Lung (tissue), 12 donors: ENCODE measurements around the gene PYGL. TPM values are rescaled to one million over a fixed set of nuclear protein-coding genes. Genes with fewer than 3 reads are reported as not detected.

Source experiments
- ATAC-seq: fragments of 200-7000 bp; cut with Tn5 transposase; one replicate; pipeline ENCODE4 v1.9.1; 2020; ENCODE audit warnings: moderate number of reproducible peaks; ENCODE audit not compliant: insufficient read depth, low FRiP score
- DNase-seq, 3 donors: peaks; one replicate each; pipeline ENCODE4 v3.0.0-alpha.2; 2013 to 2017
- H3K27ac ChIP-seq, 2 donors: one replicate each; pipeline ENCODE4 v1.5.1; 2013; ENCODE audit warnings: mild to moderate bottlenecking in 2 of 2, moderate library complexity in 2 of 2, control low read depth in 1 of 2, inconsistent platforms in 1 of 2, low read depth in 1 of 2, low read length in 1 of 2
- H3K27me3 ChIP-seq, 3 donors: one replicate each; pipeline ENCODE4 v1.5.1; 2013; ENCODE audit warnings: low read length in 2 of 3; ENCODE audit not compliant: control insufficient read depth in 3 of 3, insufficient read depth in 3 of 3
- H3K36me3 ChIP-seq, 4 donors: one replicate each; pipeline ENCODE4 v1.5.1; 2013; ENCODE audit warnings: low read length in 4 of 4, mild to moderate bottlenecking in 1 of 4, moderate library complexity in 1 of 4; ENCODE audit not compliant: control insufficient read depth in 4 of 4, insufficient read depth in 4 of 4
- H3K4me1 ChIP-seq, 5 donors: one replicate each; pipeline ENCODE4 v1.5.1; 2013; ENCODE audit warnings: low read length in 5 of 5, mild to moderate bottlenecking in 2 of 5, moderate library complexity in 1 of 5; ENCODE audit not compliant: control insufficient read depth in 5 of 5, insufficient read depth in 5 of 5
- H3K4me3 ChIP-seq: one replicate; pipeline ENCODE4 v1.5.1; 2013; ENCODE audit warnings: mild to moderate bottlenecking, control low read depth, moderate library complexity
- H3K9ac ChIP-seq, 2 donors: one replicate each; pipeline ENCODE4 v1.5.1; 2013; ENCODE audit warnings: low read length in 2 of 2, control low read depth in 1 of 2; ENCODE audit not compliant: insufficient read depth in 1 of 2
- H3K9me3 ChIP-seq, 4 donors: one replicate each; pipeline ENCODE4 v1.5.1; 2013; ENCODE audit warnings: low read length in 3 of 4, mild to moderate bottlenecking in 1 of 4, moderate library complexity in 1 of 4; ENCODE audit not compliant: control insufficient read depth in 4 of 4, insufficient read depth in 3 of 4
- WGBS, 2 donors: extraction: QIAGEN DNeasy Blood & Tissue Kit; methylation state at CpG; one replicate each; pipeline ENCODE4 v1.1.7; 2013; 5-methylcytosine and 5-hydroxymethylcytosine counted together
- polyA plus RNA-seq, 2 donors: library from polyadenylated mRNA; stranded (reverse); fragments of 200-250 nt; gene quantifications; one replicate each; pipeline ENCODE4 v1.2.1, GENCODE V29; 2013
- total RNA-seq, 2 donors: library from RNA; depleted of rRNA in 1 of 2; stranded (reverse); fragments of >200 nt in 1 of 2; gene quantifications; one replicate each; pipeline ENCODE4 v1.2.1, GENCODE V29; 2014 to 2021
- TF ChIP-seq, protein P1 (sequence below): IDR thresholded peaks from 2 replicates; pipeline ENCODE4 v1.5.1; 2012; ENCODE audit warnings: mild to moderate bottlenecking; ENCODE audit errors: control extremely low read depth, extremely low read depth
- donor health status: control.
- donor health status: control.
- donor health status: Bipolar disorder and iron deficiency.
- donor health status: healthy.
- donor health status: DM: yes; HTN: yes; CAD: no.

PYGL gene
- total and polyA plus RNA-seq, 4 donors: 18.7 to 85.4 (median 45.3) TPM

DNA sequence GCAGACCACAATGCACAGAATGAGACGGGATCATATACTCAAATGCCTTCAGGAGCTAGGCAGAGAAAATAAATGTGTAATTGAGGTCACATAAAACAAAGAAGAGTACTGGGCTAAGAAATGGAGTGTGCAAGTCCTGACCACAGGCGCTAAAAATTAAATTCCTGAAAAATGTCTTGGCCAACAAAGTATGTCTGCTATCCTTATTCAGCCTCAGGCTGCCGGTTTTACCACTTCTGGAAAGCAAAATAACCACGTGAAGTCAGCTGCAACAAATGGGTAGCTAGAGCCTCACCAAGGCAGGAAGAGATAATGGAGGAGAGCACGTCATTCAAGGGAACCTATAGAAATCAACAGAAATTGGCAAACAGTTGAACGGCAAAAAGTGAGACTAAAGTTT lies 3.1 kb downstream of the PYGL start:
- DNase-seq (no peak), ATAC-seq (no peak)
- peaks cover 0 to 15% (median 5%) of the 10 kb centered on the region in 5 donors for H3K4me1 ChIP-seq
- TF ChIP-seq, protein P1, sequence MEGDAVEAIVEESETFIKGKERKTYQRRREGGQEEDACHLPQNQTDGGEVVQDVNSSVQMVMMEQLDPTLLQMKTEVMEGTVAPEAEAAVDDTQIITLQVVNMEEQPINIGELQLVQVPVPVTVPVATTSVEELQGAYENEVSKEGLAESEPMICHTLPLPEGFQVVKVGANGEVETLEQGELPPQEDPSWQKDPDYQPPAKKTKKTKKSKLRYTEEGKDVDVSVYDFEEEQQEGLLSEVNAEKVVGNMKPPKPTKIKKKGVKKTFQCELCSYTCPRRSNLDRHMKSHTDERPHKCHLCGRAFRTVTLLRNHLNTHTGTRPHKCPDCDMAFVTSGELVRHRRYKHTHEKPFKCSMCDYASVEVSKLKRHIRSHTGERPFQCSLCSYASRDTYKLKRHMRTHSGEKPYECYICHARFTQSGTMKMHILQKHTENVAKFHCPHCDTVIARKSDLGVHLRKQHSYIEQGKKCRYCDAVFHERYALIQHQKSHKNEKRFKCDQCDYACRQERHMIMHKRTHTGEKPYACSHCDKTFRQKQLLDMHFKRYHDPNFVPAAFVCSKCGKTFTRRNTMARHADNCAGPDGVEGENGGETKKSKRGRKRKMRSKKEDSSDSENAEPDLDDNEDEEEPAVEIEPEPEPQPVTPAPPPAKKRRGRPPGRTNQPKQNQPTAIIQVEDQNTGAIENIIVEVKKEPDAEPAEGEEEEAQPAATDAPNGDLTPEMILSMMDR: no peak
- no peak overlapping the region for H3K9ac ChIP-seq
- no peaks in the 10 kb centered on the region for H3K36me3 ChIP-seq
- H3K9me3 ChIP-seq: no peaks in the 10 kb centered on the region
- H3K27ac ChIP-seq: no peak overlapping the region
- no peak overlapping the region for H3K4me3 ChIP-seq
- H3K27me3 ChIP-seq: peaks cover 0 to 4% (median 0%) of the 10 kb centered on the region in 3 donors
- WGBS, 2 donors: 66 to 79% methylated on average over 6 of the region's 6 CpGs

DNA sequence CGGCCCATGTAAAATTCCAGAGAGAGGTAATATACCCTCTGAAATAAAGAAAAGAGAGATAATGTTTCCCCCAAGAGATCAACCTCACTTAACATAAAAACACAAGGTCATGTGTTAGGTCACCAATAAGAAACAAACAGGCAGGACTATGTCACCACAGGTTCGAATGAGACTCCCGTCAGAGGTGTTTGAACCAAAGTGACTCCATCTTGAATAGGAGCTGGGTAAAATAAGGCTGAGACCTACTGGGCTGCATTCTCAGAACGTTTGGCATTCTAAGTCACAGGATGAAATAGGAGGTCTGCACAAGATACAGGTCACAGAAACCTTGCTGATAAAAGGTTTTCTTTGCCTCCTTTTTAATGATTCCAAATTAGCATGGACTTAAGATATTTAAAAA lies 6.5 kb downstream of the PYGL start:
- H3K9me3 ChIP-seq: no peaks in the 10 kb centered on the region
- no peaks in the 10 kb centered on the region for H3K27me3 ChIP-seq
- H3K9ac ChIP-seq: no peak overlapping the region
- TF ChIP-seq, protein P1: no peak
- no peak for ATAC-seq
- H3K4me1 ChIP-seq: no peaks in the 10 kb centered on the region
- H3K36me3 ChIP-seq: peaks cover 0 to 2% (median 0%) of the 10 kb centered on the region in 4 donors
- no peak overlapping the region for H3K27ac ChIP-seq
- DNase-seq: no peak
- 76 to 78% methylated on average over 4 of the region's 4 CpGs for WGBS, 2 donors
- H3K4me3 ChIP-seq: no peak overlapping the region

DNA sequence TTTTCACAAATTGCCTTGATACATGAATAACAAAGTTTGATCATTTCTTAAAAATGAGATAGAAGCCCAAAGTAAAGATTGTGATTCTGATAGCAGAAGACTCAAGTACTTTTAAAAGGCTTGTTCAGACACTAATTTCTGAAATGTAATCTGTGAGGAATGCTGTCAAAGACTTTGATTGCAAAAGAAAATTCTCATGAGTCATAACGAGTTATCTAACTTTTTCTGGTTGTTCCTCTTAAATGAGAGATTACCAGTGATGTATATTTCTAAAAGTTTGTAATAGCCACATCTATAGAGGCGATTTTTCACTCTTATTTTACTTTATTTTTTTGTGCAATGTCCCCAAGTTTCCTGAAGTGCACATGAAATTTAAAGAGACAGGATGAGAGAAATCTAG lies 7.0 kb downstream of the PYGL start:
- Histone ChIP-seq H3K36me3 (peaks cover 0 to 2% (median 0%) of the 10 kb centered on the region in 4 donors), H3K4me3 (no peak overlapping the region), H3K4me1 (no peaks in the 10 kb centered on the region), H3K27ac (no peak overlapping the region), H3K9me3 (no peaks in the 10 kb centered on the region), H3K9ac (no peak overlapping the region), H3K27me3 (no peaks in the 10 kb centered on the region)
- WGBS, 2 donors: 19 to 34% methylated on average over 2 of the region's 2 CpGs
- ATAC-seq (no peak), DNase-seq (no peak)
- TF ChIP-seq, protein P1: no peak

DNA sequence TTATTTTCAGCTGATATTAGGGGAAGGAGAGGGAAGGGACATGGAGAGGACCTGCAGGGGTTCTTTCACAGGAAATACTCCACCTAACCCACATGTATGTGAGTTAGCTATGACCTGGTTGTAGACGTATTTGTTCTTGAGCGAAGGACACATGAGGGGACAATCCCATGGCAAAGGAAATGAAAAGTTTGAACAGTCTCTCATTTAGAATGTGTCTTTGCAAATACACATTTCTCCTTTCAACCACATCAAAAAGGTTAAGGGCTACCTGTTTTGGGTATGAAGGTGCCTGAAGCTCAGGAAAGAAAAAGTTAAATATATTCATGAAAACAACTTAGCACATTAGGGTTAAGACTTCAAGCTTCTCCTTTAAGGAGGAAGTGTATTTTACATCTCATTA lies 7.4 kb downstream of the PYGL start:
- 46 to 74% methylated on average over 2 of the region's 2 CpGs for WGBS, 2 donors
- Histone ChIP-seq H3K36me3 (peaks cover 0 to 3% (median 0%) of the 10 kb centered on the region in 4 donors), H3K4me3 (no peak overlapping the region), H3K9ac (no peak overlapping the region), H3K27ac (peak overlapping the region in 1 of 2 donors; percentile 47), H3K4me1 (no peaks in the 10 kb centered on the region), H3K27me3 (no peaks in the 10 kb centered on the region), H3K9me3 (no peaks in the 10 kb centered on the region)
- no peak for DNase-seq
- ATAC-seq: no peak
- TF ChIP-seq, protein P1: no peak
